Liver (tissue), 9 donors: ENCODE results near the gene STOX2. TPM values are rescaled to one million over a fixed set of nuclear protein-coding genes. Genes with fewer than 3 reads are reported as not detected.

Experiments used
- DNase-seq: peaks from one replicate; pipeline ENCODE4 v3.0.0-alpha.2; 2017; ENCODE audit warnings: low spot score
- H3K27ac ChIP-seq, 2 donors: one replicate each; pipeline ENCODE4 v1.7.0; 2013; ENCODE audit warnings: inconsistent platforms in 2 of 2, low read length in 2 of 2, control low read depth in 1 of 2, low read depth in 1 of 2, mild to moderate bottlenecking in 1 of 2
- H3K27me3 ChIP-seq, 4 donors: one replicate each; pipeline versions ENCODE4 v1.6.1 to v1.7.0; 2013; ENCODE audit warnings: low read length in 3 of 4, inconsistent platforms in 1 of 4, mild to moderate bottlenecking in 1 of 4, moderate library complexity in 1 of 4; ENCODE audit not compliant: control insufficient read depth in 4 of 4, insufficient read depth in 4 of 4
- H3K36me3 ChIP-seq, 4 donors: one replicate each; pipeline versions ENCODE4 v1.6.1 to v1.7.0; 2013; ENCODE audit warnings: low read length in 3 of 4, mild to moderate bottlenecking in 3 of 4, low read depth in 1 of 4, moderate library complexity in 1 of 4; ENCODE audit not compliant: control insufficient read depth in 4 of 4, insufficient read depth in 3 of 4
- H3K4me1 ChIP-seq, 4 donors: one replicate each; pipeline versions ENCODE4 v1.6.1 to v1.7.0; 2013; ENCODE audit warnings: low read length in 3 of 4, mild to moderate bottlenecking in 3 of 4, moderate library complexity in 1 of 4; ENCODE audit not compliant: control insufficient read depth in 4 of 4, insufficient read depth in 4 of 4
- H3K4me3 ChIP-seq, 3 donors: one replicate each; pipeline versions ENCODE4 v1.6.1 to v1.7.0; 2013; ENCODE audit warnings: low read length in 3 of 3, control low read depth in 1 of 3, low read depth in 1 of 3, mild to moderate bottlenecking in 1 of 3
- H3K9ac ChIP-seq, 2 donors: one replicate each; pipeline ENCODE4 v1.7.0; 2013; ENCODE audit warnings: low read length in 2 of 2, mild to moderate bottlenecking in 2 of 2, moderate library complexity in 2 of 2, control low read depth in 1 of 2, low read depth in 1 of 2
- H3K9me3 ChIP-seq, 4 donors: one replicate each; pipeline versions ENCODE4 v1.6.1 to v1.7.0; 2013; ENCODE audit warnings: low read length in 3 of 4; ENCODE audit not compliant: control insufficient read depth in 4 of 4
- EGR1 ChIP-seq, 2 donors: IDR thresholded peaks; 2 replicates each; pipeline ENCODE4 v1.6.1; 2016 to 2018; ENCODE audit warnings: antibody characterized with exemption in 2 of 2, low read depth in 2 of 2
- FOXA1 ChIP-seq: IDR thresholded peaks from 2 replicates; pipeline ENCODE4 v1.6.1; 2016; ENCODE audit warnings: antibody characterized with exemption
- FOXA2 ChIP-seq: IDR thresholded peaks from 2 replicates; pipeline ENCODE4 v1.6.1; 2016; ENCODE audit warnings: antibody characterized with exemption
- GABPA ChIP-seq, 2 donors: IDR thresholded peaks in 1 of 2; conservative IDR thresholded peaks in 1 of 2; 2 replicates each; pipeline ENCODE4 v1.6.1; 2016; ENCODE audit warnings: antibody characterized with exemption in 2 of 2, mild to moderate bottlenecking in 1 of 2, moderate library complexity in 1 of 2
- HNF4A ChIP-seq, 2 donors: conservative IDR thresholded peaks; 2 replicates each; pipeline ENCODE4 v1.6.1; 2016; ENCODE audit warnings: antibody characterized with exemption in 2 of 2, mild to moderate bottlenecking in 2 of 2
- MAX ChIP-seq: IDR thresholded peaks from 2 replicates; pipeline ENCODE4 v1.6.1; 2016; ENCODE audit warnings: antibody characterized with exemption
- RAD21 ChIP-seq, 2 donors: IDR thresholded peaks; 2 replicates each; pipeline ENCODE4 v1.6.1; 2016; ENCODE audit warnings: antibody characterized with exemption in 2 of 2, mild to moderate bottlenecking in 2 of 2
- REST ChIP-seq: IDR thresholded peaks from 2 replicates; pipeline ENCODE4 v1.6.1; 2016; ENCODE audit warnings: antibody characterized with exemption, mild to moderate bottlenecking
- SP1 ChIP-seq: IDR thresholded peaks from 2 replicates; pipeline ENCODE4 v1.6.1; 2018; ENCODE audit warnings: antibody characterized with exemption, mild to moderate bottlenecking
- YY1 ChIP-seq: IDR thresholded peaks from 2 replicates; pipeline ENCODE4 v1.6.1; 2016; ENCODE audit warnings: antibody characterized with exemption, mild to moderate bottlenecking
- whole genome bisulfite sequencing: extraction: QIAGEN DNeasy Blood & Tissue Kit; methylation state at CpG from one replicate; pipeline ENCODE4 v1.1.7; 2013; 5-methylcytosine and 5-hydroxymethylcytosine counted together
- polyA plus RNA-seq, 2 donors: library from polyadenylated mRNA; stranded (reverse) in 1 of 2; unstranded in 1 of 2; fragments of 200-250 nt in 1 of 2; fragments of >200 nt in 1 of 2; fragmentation: Nextera tagmentation in 1 of 2; extraction: Ambion mirVana in 1 of 2; gene quantifications; one replicate each; pipeline versions ENCODE4 v1.2.1 to v1.2.3, GENCODE V29; 2013 to 2015
- total RNA-seq, 2 donors: library from RNA; depleted of rRNA; stranded (reverse); fragments of >200 nt; gene quantifications; one replicate each; pipeline ENCODE4 v1.2.3, GENCODE V29; 2014
- donor health status: healthy.
- donor health status: healthy.
- donor health status: healthy.
- donor health status: healthy.
- donor health status: healthy.

Gene STOX2
- total and polyA plus RNA-seq, 4 donors: 1.4 to 12.6 (median 1.6) TPM

- no peaks in the 10 kb centered on the region for H3K9me3 ChIP-seq
- no peak overlapping the region for H3K27ac ChIP-seq
- no peaks in the 10 kb centered on the region for H3K27me3 ChIP-seq
- no peak overlapping the region for H3K9ac ChIP-seq
- TF ChIP-seq GABPA (IDR thresholded peaks at IDR 0.05 in 1 of 2, conservative IDR thresholded peaks at IDR 0.05 in 1 of 2): no peak
- no peak for TF ChIP-seq HNF4A (conservative IDR thresholded peaks at IDR 0.05)
- TF ChIP-seq REST: no peak
- H3K4me3 ChIP-seq: no peak overlapping the region
- 86% methylated on average over 4 of the region's 4 CpGs for WGBS
- no peaks in the 10 kb centered on the region for H3K36me3 ChIP-seq
- no peaks in the 10 kb centered on the region for H3K4me1 ChIP-seq
- DNase-seq: no peak
These were observed 26.7 kb upstream of the STOX2 start for GRCh38 chr4:183878251-183878970.

- Histone ChIP-seq H3K9ac (no peak overlapping the region), H3K9me3 (no peaks in the 10 kb centered on the region), H3K27me3 (no peaks in the 10 kb centered on the region), H3K4me1 (no peaks in the 10 kb centered on the region), H3K4me3 (no peak overlapping the region), H3K36me3 (no peaks in the 10 kb centered on the region), H3K27ac (no peak overlapping the region)
- 88% methylated on average over 7 of the region's 7 CpGs for WGBS
- TF ChIP-seq FOXA1: no peak
- no peak for TF ChIP-seq YY1
- no peak for TF ChIP-seq MAX
- TF ChIP-seq FOXA2: no peak
- no peak for TF ChIP-seq SP1
- TF ChIP-seq RAD21 (IDR thresholded peaks at IDR 0.05): no peak
- no peak for TF ChIP-seq REST
- TF ChIP-seq EGR1 (IDR thresholded peaks at IDR 0.05; ENCODE audit: low read depth in 2 of 2): no peak
- no peak for DNase-seq
These were observed 19.8 kb upstream of the STOX2 start for GRCh38 chr4:183885205-183885720.
